Ishikawa (cell line): Measurements from ENCODE around the gene AGO1.

Experiments
- CEBPB ChIP-seq: IDR thresholded peaks from 2 replicates; pipeline ENCODE4 v1.6.1; 2012
- CREB1 ChIP-seq: IDR thresholded peaks from 2 replicates; pipeline ENCODE4 v1.6.1; 2012; ENCODE audit warnings: low read depth
- EP300 ChIP-seq: IDR thresholded peaks from 2 replicates; pipeline ENCODE4 v1.6.1; 2012; ENCODE audit warnings: borderline replicate concordance
- FOXM1 ChIP-seq: IDR thresholded peaks from 2 replicates; pipeline ENCODE4 v1.6.1; 2012; ENCODE audit warnings: low read depth, borderline replicate concordance
- NFIC ChIP-seq: IDR thresholded peaks from 2 replicates; pipeline ENCODE4 v1.6.1; 2012
- RAD21 ChIP-seq: IDR thresholded peaks from 2 replicates; pipeline ENCODE4 v1.6.1; 2012; ENCODE audit warnings: low read depth
- YY1 ChIP-seq: IDR thresholded peaks from 2 replicates; pipeline ENCODE4 v1.6.1; 2012; ENCODE audit warnings: low read depth
- ZBTB7A ChIP-seq: IDR thresholded peaks from 2 replicates; pipeline ENCODE4 v1.6.1; 2012; ENCODE audit warnings: low read depth
- TF ChIP-seq, protein P1 (sequence below): IDR thresholded peaks from 2 replicates; pipeline ENCODE4 v1.6.1; 2012; ENCODE audit warnings: low read depth, mild to moderate bottlenecking
- TF ChIP-seq, protein P2 (sequence below): IDR thresholded peaks from 2 replicates; pipeline ENCODE4 v1.6.1; 2012
- TF ChIP-seq, protein P3 (sequence below): IDR thresholded peaks from 2 replicates; pipeline ENCODE4 v1.6.1; 2012

DNA sequence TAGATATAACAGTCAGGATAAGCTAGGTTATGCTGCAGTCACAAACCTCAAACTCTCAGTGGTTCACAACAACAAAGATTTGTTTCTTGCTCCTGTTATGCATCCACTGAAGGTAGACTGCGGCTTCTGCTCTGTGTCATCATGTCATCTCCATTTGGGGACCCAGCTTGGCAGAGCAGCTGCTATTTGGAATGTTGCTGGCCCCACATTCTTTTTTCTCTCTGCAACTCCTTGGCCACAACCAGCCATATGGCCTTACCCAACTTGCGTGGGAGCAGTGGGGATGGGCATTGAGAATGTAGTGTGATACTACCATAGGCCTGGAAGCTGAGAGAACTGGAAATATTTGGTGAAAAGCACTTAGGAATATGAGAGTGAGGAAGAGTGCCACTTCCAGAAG lies 48.8 kb upstream of the AGO1 start:
- TF ChIP-seq ZBTB7A (no peak), CEBPB (no peak), EP300 (no peak), RAD21 (no peak), YY1 (no peak), NFIC (no peak), FOXM1 (no peak), CREB1 (no peak)
- TF ChIP-seq, protein P1, sequence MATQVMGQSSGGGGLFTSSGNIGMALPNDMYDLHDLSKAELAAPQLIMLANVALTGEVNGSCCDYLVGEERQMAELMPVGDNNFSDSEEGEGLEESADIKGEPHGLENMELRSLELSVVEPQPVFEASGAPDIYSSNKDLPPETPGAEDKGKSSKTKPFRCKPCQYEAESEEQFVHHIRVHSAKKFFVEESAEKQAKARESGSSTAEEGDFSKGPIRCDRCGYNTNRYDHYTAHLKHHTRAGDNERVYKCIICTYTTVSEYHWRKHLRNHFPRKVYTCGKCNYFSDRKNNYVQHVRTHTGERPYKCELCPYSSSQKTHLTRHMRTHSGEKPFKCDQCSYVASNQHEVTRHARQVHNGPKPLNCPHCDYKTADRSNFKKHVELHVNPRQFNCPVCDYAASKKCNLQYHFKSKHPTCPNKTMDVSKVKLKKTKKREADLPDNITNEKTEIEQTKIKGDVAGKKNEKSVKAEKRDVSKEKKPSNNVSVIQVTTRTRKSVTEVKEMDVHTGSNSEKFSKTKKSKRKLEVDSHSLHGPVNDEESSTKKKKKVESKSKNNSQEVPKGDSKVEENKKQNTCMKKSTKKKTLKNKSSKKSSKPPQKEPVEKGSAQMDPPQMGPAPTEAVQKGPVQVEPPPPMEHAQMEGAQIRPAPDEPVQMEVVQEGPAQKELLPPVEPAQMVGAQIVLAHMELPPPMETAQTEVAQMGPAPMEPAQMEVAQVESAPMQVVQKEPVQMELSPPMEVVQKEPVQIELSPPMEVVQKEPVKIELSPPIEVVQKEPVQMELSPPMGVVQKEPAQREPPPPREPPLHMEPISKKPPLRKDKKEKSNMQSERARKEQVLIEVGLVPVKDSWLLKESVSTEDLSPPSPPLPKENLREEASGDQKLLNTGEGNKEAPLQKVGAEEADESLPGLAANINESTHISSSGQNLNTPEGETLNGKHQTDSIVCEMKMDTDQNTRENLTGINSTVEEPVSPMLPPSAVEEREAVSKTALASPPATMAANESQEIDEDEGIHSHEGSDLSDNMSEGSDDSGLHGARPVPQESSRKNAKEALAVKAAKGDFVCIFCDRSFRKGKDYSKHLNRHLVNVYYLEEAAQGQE: no peak
- TF ChIP-seq, protein P2, sequence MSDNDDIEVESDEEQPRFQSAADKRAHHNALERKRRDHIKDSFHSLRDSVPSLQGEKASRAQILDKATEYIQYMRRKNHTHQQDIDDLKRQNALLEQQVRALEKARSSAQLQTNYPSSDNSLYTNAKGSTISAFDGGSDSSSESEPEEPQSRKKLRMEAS: no peak
- TF ChIP-seq, protein P3, sequence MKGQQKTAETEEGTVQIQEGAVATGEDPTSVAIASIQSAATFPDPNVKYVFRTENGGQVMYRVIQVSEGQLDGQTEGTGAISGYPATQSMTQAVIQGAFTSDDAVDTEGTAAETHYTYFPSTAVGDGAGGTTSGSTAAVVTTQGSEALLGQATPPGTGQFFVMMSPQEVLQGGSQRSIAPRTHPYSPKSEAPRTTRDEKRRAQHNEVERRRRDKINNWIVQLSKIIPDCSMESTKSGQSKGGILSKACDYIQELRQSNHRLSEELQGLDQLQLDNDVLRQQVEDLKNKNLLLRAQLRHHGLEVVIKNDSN: no peak
